Activated gamma-delta T cell treated with anti-CD3 and anti-CD28 coated beads, Interleukin-2, amount 50 U/mL, for 16 hours (primary cell): ENCODE data around the gene SPEG.
"Not testable (repeated sequence)": the region's sequence is repeated elsewhere in the genome, so short reads cannot be mapped to it uniquely, and the experiment has no call there.

ENCODE experiments used
- DNase-seq: peaks from one replicate; pipeline ENCODE4 v3.0.0-alpha.2; 2020; ENCODE audit warnings: low read depth

The SPEG gene

GRCh38 chr2:219405451-219405850 is 29.2 kb upstream of the SPEG start:
- DNase-seq = no peak

- DNase-seq = no peak
These were observed 28.4 kb upstream of the SPEG start for GRCh38 chr2:219405958-219406860.

GRCh38 chr2:219406861-219407230 is 27.8 kb upstream of the SPEG start:
- no peak for DNase-seq

GRCh38 chr2:219407343-219407742 is 27.3 kb upstream of the SPEG start:
- DNase-seq = not testable (repeated sequence)

- DNase-seq = no peak
These were observed 26.4 kb upstream of the SPEG start for GRCh38 chr2:219408204-219408603.

GRCh38 chr2:219408631-219409030 is 26.0 kb upstream of the SPEG start:
- DNase-seq = no peak

GRCh38 chr2:219409619-219410018 is 25.0 kb upstream of the SPEG start:
- DNase-seq = no peak

- no peak for DNase-seq
These were observed 24.3 kb upstream of the SPEG start for GRCh38 chr2:219410390-219410789.

- no peak for DNase-seq
These were observed 19.8 kb upstream of the SPEG start for GRCh38 chr2:219414857-219415256.

- DNase-seq = no peak
These were observed 18.9 kb upstream of the SPEG start for GRCh38 chr2:219415580-219416234.

- no peak for DNase-seq
These were observed 18.4 kb upstream of the SPEG start for GRCh38 chr2:219416235-219416602.

- DNase-seq = no peak
These were observed 17.7 kb upstream of the SPEG start for GRCh38 chr2:219416938-219417337.

- DNase-seq = no peak
These were observed 17.3 kb upstream of the SPEG start for GRCh38 chr2:219417374-219417773.

GRCh38 chr2:219418155-219419011 is 16.3 kb upstream of the SPEG start, which contains the start of gene DES:
DES (plus strand) TSS chr2:219418377; CDS start chr2:219418463, 86 bp downstream.
- DNase-seq = no peak

GRCh38 chr2:219419012-219419324 is 15.7 kb upstream of the SPEG start:
- DNase-seq = no peak

GRCh38 chr2:219419331-219420197 is 15.1 kb upstream of the SPEG start:
- no peak for DNase-seq

GRCh38 chr2:219420687-219421086 is 14.0 kb upstream of the SPEG start:
- DNase-seq = no peak

- DNase-seq = no peak
These were observed 13.3 kb upstream of the SPEG start for GRCh38 chr2:219421323-219421722.

GRCh38 chr2:219422952-219423534 is 11.6 kb upstream of the SPEG start:
- no peak for DNase-seq

- DNase-seq = no peak
These were observed 10.8 kb upstream of the SPEG start for GRCh38 chr2:219423652-219424377.
